Upper lobe of left lung (tissue), 6 donors: ENCODE results near the gene PTPRG. TPM values are rescaled to one million over a fixed set of nuclear protein-coding genes. Genes with fewer than 3 reads are reported as not detected.

Source experiments
- ATAC-seq, 2 donors: fragments of 200-7000 bp; cut with Tn5 transposase; one replicate each; pipeline ENCODE4 v1.9.1; 2022; ENCODE audit warnings: mild to moderate bottlenecking in 2 of 2, moderate library complexity in 2 of 2; ENCODE audit not compliant: low FRiP score in 2 of 2
- DNase-seq, 2 donors: peaks; one replicate each; pipeline ENCODE4 v3.0.0-alpha.2; 2019 to 2020
- H3K27ac ChIP-seq, 4 donors: fragments of 200-600 bp; sonication (generic); one replicate each; pipeline ENCODE4 v1.5.1; 2016 to 2019
- H3K27me3 ChIP-seq, 4 donors: fragments of 200-600 bp; sonication (generic); one replicate each; pipeline ENCODE4 v1.5.1; 2017 to 2019
- H3K36me3 ChIP-seq, 4 donors: fragments of 200-600 bp; sonication (generic); one replicate each; pipeline ENCODE4 v1.5.1; 2016 to 2019
- H3K4me1 ChIP-seq, 4 donors: fragments of 200-600 bp; sonication (generic); one replicate each; pipeline ENCODE4 v1.5.1; 2018 to 2019
- H3K4me3 ChIP-seq, 4 donors: fragments of 200-600 bp; sonication (generic); one replicate each; pipeline ENCODE4 v1.5.1; 2017 to 2019; ENCODE audit warnings: mild to moderate bottlenecking in 2 of 4, moderate library complexity in 1 of 4
- H3K9me3 ChIP-seq, 4 donors: fragments of 200-600 bp; sonication (generic); one replicate each; pipeline ENCODE4 v1.5.1; 2018 to 2019
- EP300 ChIP-seq, 4 donors: sonication (generic); formaldehyde crosslinking; IDR thresholded peaks; one replicate each; pipeline ENCODE4 v1.5.1; 2017; ENCODE audit warnings: antibody characterized with exemption in 4 of 4, control low read depth in 2 of 4
- POLR2A ChIP-seq, 4 donors: fragments of 450-650 bp; IDR thresholded peaks; one replicate each; pipeline ENCODE4 v1.5.1; 2016 to 2017; ENCODE audit warnings: antibody characterized with exemption in 4 of 4, mild to moderate bottlenecking in 2 of 4
- POLR2AphosphoS5 ChIP-seq, 2 donors: sonication (generic); formaldehyde crosslinking; IDR thresholded peaks; one replicate each; pipeline ENCODE4 v1.5.1; 2017; ENCODE audit warnings: antibody characterized with exemption in 2 of 2
- WGBS, 2 donors: methylation state at CpG; one replicate each; pipeline ENCODE4 v1.1.5; 2017 to 2018; 5-methylcytosine and 5-hydroxymethylcytosine counted together
- total RNA-seq, 6 donors: library from RNA; depleted of rRNA in 4 of 6; stranded (reverse); fragments of >200 nt in 4 of 6; gene quantifications; one replicate each; pipeline versions ENCODE4 v1.1.0 to v1.2.1, GENCODE V29; 2016 to 2021
- TF ChIP-seq, protein P1 (sequence below), 6 experiments: fragments of 450-650 bp in 4 of 6; fragments of 200-600 bp in 2 of 6; sonication (generic) in 2 of 6; IDR thresholded peaks; one replicate each; pipeline ENCODE4 v1.5.1; 2016 to 2019; ENCODE audit warnings: antibody characterized with exemption in 6 of 6
- donor health status: DM: no; HTN: no; CAD: no; lungs with moderate emphysema.
- donor health status: DM: no; HTN: yes; CAD: no; lungs with severe emphysema.

PTPRG gene
- total RNA-seq, 6 donors from 2014 or later = 58.7 to 101 (median 68.8) TPM

DNA sequence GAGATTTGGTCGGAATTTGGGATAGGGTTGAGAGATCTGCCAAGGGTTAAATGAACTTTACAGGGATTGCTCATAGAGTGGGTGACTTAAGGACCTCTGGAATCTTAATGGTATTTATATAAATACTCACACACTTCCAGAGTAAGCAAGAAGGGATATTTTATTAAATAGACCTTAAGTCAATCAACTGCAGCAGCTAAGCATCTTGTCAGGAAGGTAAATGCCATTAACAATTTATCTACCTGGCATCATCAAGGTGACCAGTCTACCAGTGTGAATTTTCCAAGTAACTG is 688.1 kb downstream of the PTPRG start:
- no peak for TF ChIP-seq POLR2AphosphoS5 (IDR thresholded peaks at IDR 0.05)
- TF ChIP-seq, protein P1, sequence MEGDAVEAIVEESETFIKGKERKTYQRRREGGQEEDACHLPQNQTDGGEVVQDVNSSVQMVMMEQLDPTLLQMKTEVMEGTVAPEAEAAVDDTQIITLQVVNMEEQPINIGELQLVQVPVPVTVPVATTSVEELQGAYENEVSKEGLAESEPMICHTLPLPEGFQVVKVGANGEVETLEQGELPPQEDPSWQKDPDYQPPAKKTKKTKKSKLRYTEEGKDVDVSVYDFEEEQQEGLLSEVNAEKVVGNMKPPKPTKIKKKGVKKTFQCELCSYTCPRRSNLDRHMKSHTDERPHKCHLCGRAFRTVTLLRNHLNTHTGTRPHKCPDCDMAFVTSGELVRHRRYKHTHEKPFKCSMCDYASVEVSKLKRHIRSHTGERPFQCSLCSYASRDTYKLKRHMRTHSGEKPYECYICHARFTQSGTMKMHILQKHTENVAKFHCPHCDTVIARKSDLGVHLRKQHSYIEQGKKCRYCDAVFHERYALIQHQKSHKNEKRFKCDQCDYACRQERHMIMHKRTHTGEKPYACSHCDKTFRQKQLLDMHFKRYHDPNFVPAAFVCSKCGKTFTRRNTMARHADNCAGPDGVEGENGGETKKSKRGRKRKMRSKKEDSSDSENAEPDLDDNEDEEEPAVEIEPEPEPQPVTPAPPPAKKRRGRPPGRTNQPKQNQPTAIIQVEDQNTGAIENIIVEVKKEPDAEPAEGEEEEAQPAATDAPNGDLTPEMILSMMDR (IDR thresholded peaks at IDR 0.05) = no peak
- TF ChIP-seq POLR2A (IDR thresholded peaks at IDR 0.05) = no peak
- no peak for TF ChIP-seq EP300 (IDR thresholded peaks at IDR 0.05)
- no peak for ATAC-seq
- Histone ChIP-seq H3K4me3 (no peak overlapping the region), H3K27ac (peak overlapping the region in 2 of 4 donors; percentile 19 to 24), H3K27me3 (no peaks in the 10 kb centered on the region), H3K9me3 (no peaks in the 10 kb centered on the region), H3K36me3 (no peaks in the 10 kb centered on the region), H3K4me1 (peaks cover 0 to 19% (median 6%) of the 10 kb centered on the region in 4 donors)
- DNase-seq = no peak
- WGBS, 2 donors = 56 to 60% methylated on average over 1 of the region's 1 CpG

DNA sequence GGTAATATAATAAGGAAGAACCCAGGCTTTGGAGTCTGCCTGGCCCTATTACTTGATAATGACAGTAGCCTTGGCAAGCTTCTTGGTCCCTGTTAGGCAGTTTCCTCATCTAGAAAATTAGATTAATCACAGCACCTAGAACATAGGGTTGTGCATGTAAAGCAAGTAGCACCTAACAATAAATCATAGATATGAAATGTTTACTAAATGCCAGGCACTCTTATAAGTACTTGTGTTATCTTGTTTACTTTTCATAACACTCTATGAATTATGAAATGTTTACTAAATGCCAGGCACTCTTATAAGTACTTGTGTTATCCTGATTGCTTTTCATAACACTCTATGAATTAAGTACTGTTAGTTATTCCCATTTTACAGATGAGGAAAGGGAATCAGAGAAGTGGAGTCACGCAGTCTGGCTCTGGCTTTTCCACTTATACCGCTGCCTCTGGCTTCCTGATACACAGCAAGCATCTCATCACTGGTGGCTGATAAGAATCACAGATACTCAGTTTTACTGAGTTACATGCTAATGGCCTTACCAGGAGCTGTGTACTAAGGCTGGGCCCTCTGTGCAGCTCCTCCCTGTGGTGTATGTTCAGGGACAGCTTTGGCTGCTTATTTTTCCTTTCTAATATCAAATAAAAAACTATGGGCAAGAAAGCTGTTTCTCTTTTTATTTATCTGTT is 688.6 kb downstream of the PTPRG start:
- no peak for TF ChIP-seq POLR2A (IDR thresholded peaks at IDR 0.05)
- TF ChIP-seq, protein P1 (IDR thresholded peaks at IDR 0.05) = no peak
- TF ChIP-seq EP300 (IDR thresholded peaks at IDR 0.05) = no peak
- TF ChIP-seq POLR2AphosphoS5 (IDR thresholded peaks at IDR 0.05) = no peak
- Histone ChIP-seq H3K36me3 (no peaks in the 10 kb centered on the region), H3K27ac (peak overlapping the region in 1 of 4 donors; percentile 24), H3K4me1 (peaks cover 0 to 19% (median 6%) of the 10 kb centered on the region in 4 donors), H3K27me3 (no peaks in the 10 kb centered on the region), H3K4me3 (no peak overlapping the region), H3K9me3 (no peaks in the 10 kb centered on the region)
- ATAC-seq (peak in 1 of 2 donors; percentile 23), DNase-seq (no peak)
- 81 to 91% methylated on average over 2 of the region's 2 CpGs for WGBS, 2 donors

DNA sequence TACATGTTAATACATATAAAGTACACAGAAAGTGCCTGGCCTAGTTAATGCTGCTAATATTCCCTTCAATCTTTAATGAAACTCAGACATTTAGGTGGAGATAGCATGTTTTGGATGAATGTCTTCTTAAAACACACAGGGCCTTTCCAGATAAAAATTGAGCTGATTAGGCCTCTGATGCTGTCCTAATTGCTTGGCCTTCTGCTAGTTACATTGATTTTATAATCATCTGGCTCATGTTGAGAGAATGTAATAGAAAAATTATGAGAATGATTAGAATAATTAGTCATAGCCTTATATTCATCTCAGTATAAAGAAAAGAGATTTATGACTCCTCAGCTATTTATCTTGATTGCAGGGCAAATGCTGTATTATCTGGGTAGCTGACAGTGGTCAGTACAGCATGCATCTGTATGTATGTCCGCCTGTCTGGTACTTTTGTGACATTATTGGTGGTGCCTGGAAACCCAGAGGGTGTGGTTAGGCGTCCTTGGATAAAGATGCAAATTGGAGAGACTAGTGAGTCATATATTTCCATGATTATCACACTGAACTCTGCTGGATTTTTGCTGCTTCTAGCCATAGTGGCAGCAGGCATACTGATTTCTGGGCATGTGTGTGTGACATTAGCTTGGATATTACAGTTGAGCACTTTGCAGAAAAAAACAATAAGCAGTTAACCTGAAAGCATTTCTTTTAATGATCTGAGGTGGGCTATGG is 691.2 kb downstream of the PTPRG start:
- DNase-seq (no peak), ATAC-seq (peak in 1 of 2 donors; percentile 54)
- TF ChIP-seq POLR2A (IDR thresholded peaks at IDR 0.05) (no peak), POLR2AphosphoS5 (IDR thresholded peaks at IDR 0.05) (no peak), EP300 (IDR thresholded peaks at IDR 0.05) (no peak)
- TF ChIP-seq, protein P1 (IDR thresholded peaks at IDR 0.05) = no peak
- Histone ChIP-seq H3K27ac (no peak overlapping the region), H3K27me3 (no peaks in the 10 kb centered on the region), H3K36me3 (peaks cover 0 to 7% (median 0%) of the 10 kb centered on the region in 4 donors), H3K9me3 (no peaks in the 10 kb centered on the region), H3K4me3 (no peak overlapping the region), H3K4me1 (peaks cover 0 to 14% (median 6%) of the 10 kb centered on the region in 4 donors)
- WGBS, 2 donors = 64 to 82% methylated on average over 2 of the region's 2 CpGs

DNA sequence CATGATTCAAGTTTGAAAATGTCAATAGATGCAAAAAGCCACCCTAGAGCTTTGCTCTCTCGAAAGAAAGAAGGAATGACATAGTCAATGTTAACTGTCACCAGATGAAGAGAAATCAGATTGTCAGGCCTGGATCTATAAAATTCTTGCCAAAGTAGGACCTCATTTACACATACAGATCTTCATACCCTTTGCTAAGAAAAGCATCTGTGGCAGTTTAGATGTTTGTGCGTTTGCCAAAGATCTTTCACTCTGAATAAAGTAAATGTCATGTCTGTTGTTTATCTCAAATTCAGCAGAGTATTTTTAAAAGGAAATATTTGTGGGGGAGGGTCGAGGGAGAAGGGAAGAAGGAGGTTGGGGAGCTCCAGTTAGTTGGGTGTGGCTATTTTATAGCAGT is 692.6 kb downstream of the PTPRG start:
- TF ChIP-seq POLR2A (IDR thresholded peaks at IDR 0.05) (no peak), POLR2AphosphoS5 (IDR thresholded peaks at IDR 0.05) (no peak), EP300 (IDR thresholded peaks at IDR 0.05) (no peak)
- TF ChIP-seq, protein P1 (IDR thresholded peaks at IDR 0.05) = no peak
- Histone ChIP-seq H3K27ac (no peak overlapping the region), H3K4me3 (no peak overlapping the region), H3K27me3 (no peaks in the 10 kb centered on the region), H3K4me1 (peaks cover 0 to 9% (median 4%) of the 10 kb centered on the region in 4 donors), H3K36me3 (peaks cover 0 to 7% (median 0%) of the 10 kb centered on the region in 4 donors), H3K9me3 (no peaks in the 10 kb centered on the region)
- no peak for DNase-seq
- no peak for ATAC-seq
- WGBS, 2 donors = 45 to 46% methylated on average over 3 of the region's 3 CpGs
